A673 (cell line): ENCODE measurements around the gene G3BP2.

ENCODE experiments used
- EZH2 ChIP-seq: fragments of 200-600 bp; sonication (generic); IDR thresholded peaks from 2 replicates; pipeline ENCODE4 v1.6.1; 2017; ENCODE audit warnings: borderline replicate concordance, low read depth, mild to moderate bottlenecking, mixed read lengths, antibody characterized with exemption, low read length; ENCODE audit not compliant: poor library complexity, severe bottlenecking
- TF ChIP-seq, protein P1 (sequence below): fragments of 300-800, 200-600 bp; sonication (generic); conservative IDR thresholded peaks from 2 replicates; pipeline ENCODE4 v1.5.1; 2017; ENCODE audit warnings: low read depth, mild to moderate bottlenecking, antibody characterized with exemption, low read length, moderate library complexity, mixed read lengths

DNA sequence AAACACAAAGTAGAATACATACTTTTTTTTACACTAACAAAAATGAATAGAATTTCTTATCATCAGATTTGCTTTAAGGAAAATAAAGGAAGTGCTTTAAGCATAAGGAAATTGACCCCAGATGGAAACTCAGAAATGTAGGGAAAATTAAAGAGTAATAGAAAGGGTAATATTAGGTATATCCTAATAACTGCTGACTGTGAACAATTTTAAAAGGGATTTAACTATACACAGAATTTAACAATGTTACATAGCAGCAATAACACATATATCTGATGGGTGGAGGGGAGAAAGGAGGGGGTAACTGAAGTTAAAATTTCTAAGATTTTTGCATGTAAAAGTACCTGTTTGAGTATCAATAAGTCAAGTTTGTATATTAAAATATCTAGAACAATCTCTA, 51.5 kb downstream of the G3BP2 start:
- TF ChIP-seq, protein P1, sequence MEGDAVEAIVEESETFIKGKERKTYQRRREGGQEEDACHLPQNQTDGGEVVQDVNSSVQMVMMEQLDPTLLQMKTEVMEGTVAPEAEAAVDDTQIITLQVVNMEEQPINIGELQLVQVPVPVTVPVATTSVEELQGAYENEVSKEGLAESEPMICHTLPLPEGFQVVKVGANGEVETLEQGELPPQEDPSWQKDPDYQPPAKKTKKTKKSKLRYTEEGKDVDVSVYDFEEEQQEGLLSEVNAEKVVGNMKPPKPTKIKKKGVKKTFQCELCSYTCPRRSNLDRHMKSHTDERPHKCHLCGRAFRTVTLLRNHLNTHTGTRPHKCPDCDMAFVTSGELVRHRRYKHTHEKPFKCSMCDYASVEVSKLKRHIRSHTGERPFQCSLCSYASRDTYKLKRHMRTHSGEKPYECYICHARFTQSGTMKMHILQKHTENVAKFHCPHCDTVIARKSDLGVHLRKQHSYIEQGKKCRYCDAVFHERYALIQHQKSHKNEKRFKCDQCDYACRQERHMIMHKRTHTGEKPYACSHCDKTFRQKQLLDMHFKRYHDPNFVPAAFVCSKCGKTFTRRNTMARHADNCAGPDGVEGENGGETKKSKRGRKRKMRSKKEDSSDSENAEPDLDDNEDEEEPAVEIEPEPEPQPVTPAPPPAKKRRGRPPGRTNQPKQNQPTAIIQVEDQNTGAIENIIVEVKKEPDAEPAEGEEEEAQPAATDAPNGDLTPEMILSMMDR = no peak
- no peak for TF ChIP-seq EZH2
